Motor neuron (in vitro differentiated cells): ENCODE results near the gene EID3. TPM values are rescaled to one million over a fixed set of nuclear protein-coding genes. Genes with fewer than 3 reads are reported as not detected.
"Not testable (repeated sequence)": the region's sequence is repeated elsewhere in the genome, so short reads cannot be mapped to it uniquely, and the experiment has no call there.

Experiments
- ATAC-seq, 8 experiments: fragments of 200-7000 bp; cut with Tn5 transposase; replicated peaks in 6 of 8; 2 replicates each; pipeline ENCODE4 v1.8.0; 2021; ENCODE audit warnings: mild to moderate bottlenecking in 8 of 8, moderate library complexity in 8 of 8
- H3K27ac ChIP-seq, 2 donors: fragments of 250-450 bp; sonication (Bioruptor Pico); 2 replicates each; pipeline ENCODE4 v1.9.0; 2021; ENCODE audit warnings: antibody characterized with exemption in 2 of 2, mild to moderate bottlenecking in 2 of 2, moderate library complexity in 1 of 2
- H3K4me1 ChIP-seq, 2 donors: fragments of 250-450 bp; sonication (Bioruptor Pico); replicated peaks in 1 of 2; 2 replicates each; pipeline ENCODE4 v1.6.1; 2021; ENCODE audit warnings: antibody characterized with exemption in 2 of 2, mild to moderate bottlenecking in 2 of 2, moderate library complexity in 1 of 2
- H3K4me3 ChIP-seq, 5 donors: fragments of 250-450 bp; sonication (Bioruptor Pico); 2 replicates each; pipeline ENCODE4 v1.9.0; 2021; ENCODE audit warnings: antibody characterized with exemption in 5 of 5, mild to moderate bottlenecking in 5 of 5, moderate library complexity in 4 of 5
- WGBS, 10 experiments: fragments of 450-650 bp; shearing (Covaris generic); methylation state at CpG; one replicate each; pipeline ENCODE4 v1.0.0; 2022; 5-methylcytosine and 5-hydroxymethylcytosine counted together
- in situ Hi-C, 9 experiments: fragments of 400-800 bp; cut with MboI; loops; one replicate each; pipeline ENCODE4 v1.15.0; 2021; ENCODE audit warnings: low sequenced_read_pairs in 9 of 9, low pct_unique_long_range_greater_than_20kb in 2 of 9; ENCODE audit not compliant: unreplicated experiment in 9 of 9
- total RNA-seq, 8 experiments: library from RNA; unstranded; fragments of 300-600 nt; gene quantifications; 2 replicates each; pipeline versions ENCODE4 v1.2.3 to v1.2.4, GENCODE V29; 2022

Gene EID3
- total RNA-seq, 8 experiments from 2014 or later = 1.5 to 14.3 (median 3.8) TPM

- ATAC-seq = no peak
- Histone ChIP-seq H3K4me1 (peaks cover 3 to 8% of the 10 kb centered on the region in 2 donors), H3K27ac (no peak overlapping the region), H3K4me3 (no peak overlapping the region)
- in situ Hi-C loops = no loop called here
- 80 to 100% (median 97%) methylated on average over 1 to 5 of the region's 12 CpGs; no CpG with 5 or more reads in 2 of the 10 experiments for WGBS, 10 experiments
Measured at GRCh38 chr12:104292872-104293794, 10.4 kb upstream of the EID3 start.

DNA sequence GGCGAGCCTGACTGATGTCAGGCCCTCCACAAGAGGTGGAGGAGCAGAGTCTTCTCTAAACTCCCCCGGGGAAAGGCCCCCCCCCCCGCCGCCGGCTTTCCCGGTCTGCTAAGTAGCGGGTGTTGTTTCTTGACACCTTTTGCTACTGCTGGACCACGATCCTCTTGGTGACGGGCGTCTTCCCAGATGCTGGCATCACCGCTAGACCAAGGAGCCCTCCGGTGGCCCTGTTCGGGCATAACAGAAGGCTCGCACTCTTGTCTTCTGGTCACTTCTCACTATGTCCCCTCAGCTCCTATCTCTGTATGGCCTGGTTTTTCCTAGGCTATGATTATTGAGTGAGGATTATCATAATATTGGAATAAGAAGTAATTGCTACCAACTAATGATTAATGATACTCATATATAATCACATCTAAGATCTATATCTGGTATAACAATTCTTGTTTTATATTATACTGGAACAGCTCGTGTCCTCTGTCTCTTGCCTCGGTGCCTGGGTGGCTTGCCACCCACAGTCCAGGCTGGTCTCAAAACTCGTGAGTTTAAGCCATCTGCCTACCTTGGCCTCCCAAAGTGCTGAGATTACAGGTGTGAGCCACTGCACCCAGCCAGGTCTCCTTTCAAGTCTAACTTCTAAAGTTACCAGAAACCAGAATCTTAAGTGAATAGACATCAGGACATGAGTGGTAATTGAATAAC is 9.2 kb upstream of the EID3 start:
- in situ Hi-C loops, H3K27ac ChIP-seq, H3K4me1 ChIP-seq, ATAC-seq, H3K4me3 ChIP-seq: not testable (repeated sequence)
- 100% methylated on average over 1 of the region's 17 CpGs; no CpG with 5 or more reads in 9 of the 10 experiments for WGBS, 10 experiments

DNA sequence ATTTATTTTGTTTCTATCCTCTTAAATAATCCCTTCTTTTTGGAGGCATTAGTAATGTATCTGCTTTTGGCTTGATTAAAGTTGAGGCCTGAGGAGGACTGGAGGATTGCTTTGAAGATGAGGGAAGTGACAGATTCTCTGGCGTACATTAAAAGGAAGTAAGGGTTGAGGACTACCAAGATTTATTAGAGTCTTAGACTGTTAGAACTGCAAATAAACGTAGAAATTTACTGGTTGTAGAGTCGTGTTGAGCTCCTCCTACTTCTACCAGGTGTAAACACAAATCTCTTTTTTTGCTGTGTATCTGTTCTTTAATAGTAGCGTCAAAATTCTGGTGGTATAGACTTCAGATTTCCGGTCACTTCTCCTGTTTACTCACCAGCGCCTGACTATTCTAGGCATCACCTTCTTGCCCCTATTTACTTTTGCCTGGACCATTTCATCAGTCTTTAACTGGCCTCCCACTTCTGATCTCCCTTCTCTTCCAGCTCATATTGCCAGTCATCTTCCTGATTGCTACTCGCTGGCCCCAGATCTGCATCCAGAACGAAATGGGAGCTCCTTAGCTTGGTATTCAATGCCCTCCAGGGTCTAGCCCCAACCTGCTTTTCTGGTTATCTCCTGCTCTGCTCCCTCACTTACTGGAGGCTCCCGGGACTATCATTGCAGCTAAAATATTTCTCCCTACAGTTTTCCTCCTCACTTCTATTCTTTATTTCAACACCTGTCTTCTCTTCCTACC is 8.4 kb upstream of the EID3 start:
- WGBS, 10 experiments = 74 to 100% (median 90%) methylated on average over 3 to 9 of the region's 9 CpGs
- H3K27ac ChIP-seq = no peak overlapping the region
- no peaks in the 10 kb centered on the region for H3K4me1 ChIP-seq
- no peak overlapping the region for H3K4me3 ChIP-seq
- in situ Hi-C loops = no loop called here
- no peak for ATAC-seq

DNA sequence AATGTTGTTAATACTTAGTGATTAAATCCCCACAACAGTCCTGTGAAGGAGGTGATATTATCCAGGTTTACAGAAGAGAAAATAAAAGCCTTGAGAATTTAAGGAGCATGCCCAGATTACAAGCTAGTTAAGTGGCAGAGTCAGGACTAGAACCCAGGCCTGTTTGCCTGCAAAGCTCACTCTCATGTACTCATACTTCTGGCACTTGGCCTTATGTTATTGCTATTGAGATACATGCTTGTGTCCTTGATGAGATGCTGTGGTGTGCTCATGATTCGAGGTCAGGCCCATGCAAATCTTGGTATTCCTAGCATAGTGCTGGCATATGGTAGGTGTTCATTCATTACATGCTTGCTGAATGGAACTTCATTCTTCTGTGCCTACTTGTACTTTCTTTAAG is 7.6 kb upstream of the EID3 start:
- ATAC-seq = peak in 3 of 8 experiments; percentile 6
- H3K4me3 ChIP-seq = no peak overlapping the region
- 25 to 90% (median 83%) methylated on average over 1 of the region's 1 CpG; no CpG with 5 or more reads in 5 of the 10 experiments for WGBS, 10 experiments
- in situ Hi-C loops = no loop called here
- no peaks in the 10 kb centered on the region for H3K4me1 ChIP-seq
- no peak overlapping the region for H3K27ac ChIP-seq

DNA sequence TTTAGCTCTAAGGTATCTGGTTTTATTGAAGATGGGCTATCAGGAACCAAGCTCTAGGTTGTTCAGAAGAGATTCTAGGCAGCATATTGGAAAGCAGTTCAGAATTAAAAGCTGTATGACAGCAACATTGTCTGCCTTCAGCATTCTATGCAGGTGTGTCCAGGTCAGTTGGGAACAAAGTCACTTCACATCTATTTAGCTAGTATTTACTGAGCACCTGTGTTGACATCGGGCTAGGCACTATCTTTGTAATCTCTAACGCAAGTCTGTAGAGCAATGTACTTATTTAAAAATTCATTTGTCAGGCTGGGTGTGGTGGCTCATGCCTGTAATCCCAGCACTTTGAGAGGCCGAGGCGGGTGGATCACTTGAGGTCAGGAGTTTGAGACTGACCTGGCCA is 6.8 kb upstream of the EID3 start:
- no peaks in the 10 kb centered on the region for H3K4me1 ChIP-seq
- in situ Hi-C loops = no loop called here
- no peak overlapping the region for H3K27ac ChIP-seq
- H3K4me3 ChIP-seq = no peak overlapping the region
- ATAC-seq = peak in 3 of 8 experiments; percentile 11 to 32 (median 17)
- 18 to 100% (median 81%) methylated on average over 1 to 4 of the region's 4 CpGs; no CpG with 5 or more reads in 3 of the 10 experiments for WGBS, 10 experiments

- Histone ChIP-seq H3K27ac (no peak overlapping the region), H3K4me3 (no peak overlapping the region), H3K4me1 (no peaks in the 10 kb centered on the region)
- in situ Hi-C loops = no loop called here
- no peak for ATAC-seq
- 0 to 100% (median 99%) methylated on average over 1 to 9 of the region's 10 CpGs for WGBS, 10 experiments
Measured at GRCh38 chr12:104297477-104298113, 5.9 kb upstream of the EID3 start.

DNA sequence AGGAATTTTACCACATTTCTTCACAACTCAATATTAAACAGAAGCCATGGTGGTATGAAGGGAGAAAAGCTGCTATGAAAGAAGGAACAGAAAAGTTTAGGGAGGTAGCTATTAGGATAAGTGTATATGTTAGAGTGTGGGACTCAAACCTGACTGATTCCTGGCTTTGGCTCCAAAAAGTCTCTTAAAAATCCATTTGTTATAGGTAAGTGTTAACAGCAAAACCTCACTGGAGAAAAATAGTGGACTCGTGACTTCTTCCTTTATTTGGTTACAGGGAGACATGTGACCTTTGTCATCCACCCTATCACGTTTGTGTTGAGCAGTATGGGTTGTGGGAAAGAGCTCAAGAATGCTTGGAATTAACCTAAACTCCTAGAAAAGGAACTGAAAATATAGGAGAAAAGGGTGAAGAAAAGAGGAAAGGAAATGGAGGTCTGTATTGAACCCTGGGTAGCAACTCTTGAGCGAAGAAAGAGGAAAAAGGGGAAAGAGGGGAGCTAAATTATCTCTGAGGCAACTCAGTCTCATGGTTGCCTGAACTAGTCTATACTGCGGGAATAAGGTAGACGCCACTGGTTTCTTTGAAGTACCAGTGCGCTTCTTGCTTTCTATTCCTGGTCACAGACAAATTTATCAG is 3.6 kb upstream of the EID3 start:
- in situ Hi-C loops = no loop called here
- Histone ChIP-seq H3K4me3 (no peak overlapping the region), H3K4me1 (peaks cover 6 to 9% of the 10 kb centered on the region in 2 donors), H3K27ac (no peak overlapping the region)
- whole genome bisulfite sequencing, 10 experiments = 78 to 96% (median 90%) methylated on average over 1 to 6 of the region's 6 CpGs; no CpG with 5 or more reads in 1 of the 10 experiments
- no peak for ATAC-seq

DNA sequence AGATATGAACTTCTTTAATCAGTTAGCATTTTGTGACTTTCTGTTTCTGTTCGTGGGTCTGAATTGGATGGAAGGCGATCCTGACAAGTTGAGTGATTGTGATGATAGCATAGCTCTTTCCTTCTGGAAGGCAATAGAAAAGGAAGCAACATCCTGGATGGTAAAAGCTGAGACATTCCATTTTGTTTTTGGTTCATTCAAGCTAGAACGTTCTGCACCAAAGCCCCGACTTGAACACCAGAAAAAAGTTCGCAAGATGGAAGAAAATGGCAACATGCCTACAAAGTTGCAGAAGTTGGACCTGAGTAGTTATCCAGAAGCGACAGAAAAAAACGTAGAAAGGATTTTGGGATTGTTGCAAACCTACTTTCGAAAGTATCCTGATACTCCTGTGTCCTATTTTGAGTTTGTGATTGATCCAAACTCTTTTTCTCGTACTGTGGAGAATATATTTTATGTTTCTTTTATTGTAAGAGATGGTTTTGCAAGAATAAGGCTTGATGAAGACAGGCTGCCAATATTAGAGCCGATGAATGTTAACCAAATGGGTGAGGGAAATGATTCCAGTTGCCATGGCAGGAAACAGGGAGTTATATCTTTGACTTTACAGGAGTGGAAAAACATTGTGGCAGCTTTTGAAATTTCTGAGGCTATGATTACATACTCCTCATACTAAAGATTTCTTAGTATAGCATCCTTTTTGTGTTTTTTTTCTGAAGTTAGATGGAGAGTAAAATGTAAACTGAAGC is 896 bp downstream of the EID3 start:
- no peak for ATAC-seq
- in situ Hi-C loops = no loop called here
- H3K27ac ChIP-seq = no peak overlapping the region

GRCh38 chr12:104305349-104305748 is 1.8 kb downstream of the EID3 start:
- ATAC-seq = no peak
- peaks cover 6 to 9% of the 10 kb centered on the region in 2 donors for H3K4me1 ChIP-seq
- WGBS, 10 experiments = 64 to 100% (median 86%) methylated on average over 1 to 2 of the region's 2 CpGs; no CpG with 5 or more reads in 1 of the 10 experiments
- no peak overlapping the region for H3K27ac ChIP-seq
- in situ Hi-C loops = no loop called here
- H3K4me3 ChIP-seq = no peak overlapping the region

More for the DNA sequence above, 896 bp downstream of the EID3 start:
- 33 to 100% (median 95%) methylated on average over 2 to 10 of the region's 10 CpGs for WGBS, 10 experiments
- Histone ChIP-seq H3K4me3 (peak overlapping the region in 4 of 5 donors; percentile 26 to 35 (median 32)), H3K4me1 (peaks cover 6 to 9% of the 10 kb centered on the region in 2 donors)

DNA sequence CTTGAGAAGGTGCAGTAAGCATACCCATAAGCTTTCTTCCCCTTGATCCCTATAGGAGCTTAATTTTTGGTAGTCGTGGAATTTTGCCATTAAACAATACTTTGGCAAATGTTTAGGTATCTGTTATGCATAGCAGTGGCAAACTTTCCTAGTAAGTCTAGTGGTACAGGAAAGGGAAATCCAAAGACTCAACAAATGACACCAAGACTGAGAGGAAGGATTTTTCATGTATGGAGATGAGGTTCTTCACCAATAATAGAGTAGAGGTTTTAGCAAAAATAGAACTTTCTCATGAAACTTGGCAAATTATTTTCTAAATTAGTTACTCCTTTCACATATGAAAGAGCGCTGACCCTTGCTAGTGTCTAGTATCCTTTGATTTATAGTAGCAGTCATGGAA is 2.8 kb downstream of the EID3 start:
- in situ Hi-C loops = no loop called here
- Histone ChIP-seq H3K4me1 (peaks cover 6 to 9% of the 10 kb centered on the region in 2 donors), H3K27ac (no peak overlapping the region), H3K4me3 (no peak overlapping the region)
- WGBS, 10 experiments = 71 to 100% (median 100%) methylated on average over 1 to 2 of the region's 2 CpGs; no CpG with 5 or more reads in 2 of the 10 experiments
- no peak for ATAC-seq

GRCh38 chr12:104306943-104307654 is 3.6 kb downstream of the EID3 start:
- 80 to 98% (median 93%) methylated on average over 1 to 6 of the region's 6 CpGs for WGBS, 10 experiments
- ATAC-seq = no peak
- H3K27ac ChIP-seq = no peak overlapping the region
- peaks cover 6 to 9% of the 10 kb centered on the region in 2 donors for H3K4me1 ChIP-seq
- in situ Hi-C loops = no loop called here
- no peak overlapping the region for H3K4me3 ChIP-seq
